ENCODE measurements around the gene CPB2.

Gene CPB2

DNA sequence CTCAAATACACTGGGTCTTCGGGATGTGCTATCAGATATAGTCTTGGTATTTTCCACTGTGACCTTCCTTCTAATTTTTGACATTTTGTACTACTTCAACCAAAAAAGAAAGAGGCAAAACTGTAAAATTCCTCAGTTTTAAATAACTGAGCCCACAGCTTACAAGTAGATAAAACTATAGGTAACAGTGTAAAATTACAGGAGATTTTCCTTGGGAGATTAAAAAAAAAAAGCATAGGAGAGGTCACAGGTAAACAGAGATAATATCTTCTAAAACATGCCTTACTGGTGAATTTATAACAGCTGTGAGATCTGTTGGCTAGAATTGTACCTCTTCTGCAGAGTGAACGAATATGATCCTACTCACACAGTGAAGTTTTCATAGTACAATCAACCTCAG lies 59.4 kb downstream of the CPB2 start:
- no peak for DNase-seq

DNA sequence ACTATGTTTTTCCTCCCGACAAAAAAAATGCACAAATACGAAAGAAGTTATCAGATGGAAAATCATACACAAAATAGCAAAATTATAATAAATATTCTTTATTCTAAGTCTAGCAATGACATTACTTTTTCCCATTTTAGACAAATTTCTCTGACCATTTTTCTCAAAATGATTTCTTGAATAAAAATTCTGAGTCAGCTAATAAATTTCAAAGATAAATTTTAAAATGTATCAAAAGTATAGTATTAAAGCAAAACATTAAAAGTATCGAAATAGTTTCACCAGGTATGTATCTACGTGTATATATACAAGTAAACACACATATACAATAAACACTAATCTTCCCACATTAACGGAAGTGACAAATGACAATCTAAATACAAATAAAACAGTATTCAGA lies 61.2 kb downstream of the CPB2 start:
- DNase-seq = no peak

DNA sequence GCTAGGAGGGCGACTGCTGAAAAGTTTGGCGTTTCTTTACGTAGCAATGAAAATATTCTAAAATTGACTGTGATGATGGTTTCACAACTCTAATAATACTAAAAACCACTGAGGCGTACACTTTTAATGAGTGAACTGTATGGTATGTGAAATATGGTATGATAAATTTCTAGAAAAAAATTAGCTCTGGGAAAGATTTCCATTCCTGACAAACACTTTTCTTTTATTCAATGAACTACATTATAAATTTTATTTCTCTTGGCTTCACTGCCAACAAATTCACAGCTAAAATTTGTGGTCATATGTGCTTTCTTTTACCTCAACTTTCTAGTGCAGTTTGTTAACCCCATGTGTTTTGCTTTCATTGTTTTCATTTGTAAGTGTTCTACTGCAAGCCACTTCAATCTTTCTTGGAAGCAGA lies 63.4 kb downstream of the CPB2 start:
- no peak for DNase-seq

DNA sequence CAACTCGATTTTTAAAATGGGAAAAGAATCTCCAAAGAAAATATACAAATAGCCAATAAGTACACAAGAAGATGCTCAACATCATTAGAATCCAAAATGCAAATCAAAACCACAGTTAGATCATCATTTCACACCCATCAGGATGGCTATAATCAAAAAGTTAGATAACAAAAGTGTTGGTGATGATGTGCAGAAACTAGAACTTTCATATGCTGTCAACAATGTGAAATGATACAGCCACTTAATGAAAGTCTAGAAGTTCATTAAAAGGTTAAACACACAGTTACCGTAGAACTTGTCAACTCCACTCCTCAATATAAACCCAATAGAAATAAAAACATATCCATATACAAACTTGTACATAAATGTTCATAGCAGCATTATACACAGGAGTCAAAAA lies 64.1 kb downstream of the CPB2 start:
- no peak for DNase-seq

DNA sequence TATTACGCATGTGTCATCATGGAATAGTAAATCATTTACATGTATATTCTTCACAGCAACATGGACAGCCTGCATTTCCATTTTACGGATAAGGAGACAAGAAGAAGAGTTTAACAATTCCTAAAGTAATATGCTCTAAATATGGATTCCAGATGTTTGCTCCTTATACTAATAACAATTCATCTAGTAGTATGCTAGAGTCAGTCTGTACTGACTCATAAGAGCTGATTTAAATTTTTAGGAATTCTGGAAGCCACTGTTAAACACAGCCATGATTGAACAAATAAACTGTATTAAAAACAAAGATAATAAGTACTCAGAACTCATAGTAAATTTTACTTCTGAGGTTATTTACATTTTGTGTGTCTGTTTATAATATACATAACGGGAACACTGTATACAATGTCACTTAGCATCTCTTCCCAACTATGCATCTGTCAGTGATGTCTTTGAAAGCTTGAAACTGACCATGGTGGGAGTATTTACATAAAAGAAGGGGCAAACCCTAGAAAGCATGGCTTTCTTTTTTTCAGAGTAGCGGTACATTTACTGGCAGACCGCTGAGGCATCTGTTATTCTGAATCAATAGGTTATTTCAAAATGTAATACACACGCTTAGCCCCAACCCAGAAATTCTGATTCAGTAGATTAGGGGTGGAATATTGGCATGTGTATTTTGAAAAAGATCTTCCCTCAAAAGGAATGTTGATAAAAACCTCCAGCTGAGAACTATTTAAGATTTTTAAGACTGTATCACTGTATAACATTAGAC lies 65.2 kb downstream of the CPB2 start:
- DNase-seq = no peak

DNA sequence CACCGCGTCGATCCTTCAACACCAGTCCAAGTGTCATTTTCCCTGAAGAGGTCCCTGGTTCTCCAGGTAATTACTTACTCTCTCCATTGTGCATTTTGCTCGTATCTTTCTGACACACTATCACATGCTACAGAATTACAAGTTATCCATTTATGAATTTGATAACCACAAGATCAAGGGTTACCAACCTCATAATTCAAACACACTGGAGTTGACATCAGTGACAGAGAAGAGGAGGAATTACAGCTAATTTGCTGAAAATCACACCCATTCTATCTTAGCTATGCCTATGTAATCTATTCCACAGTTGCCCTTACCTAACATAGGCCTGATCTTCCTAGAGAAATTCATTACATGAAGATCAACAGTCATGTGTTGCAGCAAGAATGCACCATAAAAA lies 66.5 kb downstream of the CPB2 start:
- no peak for DNase-seq

DNA sequence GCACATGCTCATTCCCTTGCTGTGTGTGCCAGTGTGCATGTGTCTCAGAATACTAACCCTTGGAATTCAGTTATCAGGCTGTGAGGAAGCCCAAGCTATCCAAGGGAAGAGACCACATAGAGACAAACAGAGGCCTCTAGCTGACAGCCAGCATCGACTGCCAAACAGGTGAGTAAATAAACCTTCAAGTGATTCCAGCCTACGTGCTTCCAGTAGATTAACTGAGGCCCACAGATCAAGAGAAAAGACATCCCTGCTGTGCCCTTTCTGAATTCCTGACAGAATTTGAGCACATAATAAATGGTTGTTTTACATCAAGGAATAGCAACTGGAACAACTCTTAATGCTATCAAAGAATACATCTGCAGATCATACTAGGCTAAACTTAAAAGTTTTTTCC lies 69.8 kb downstream of the CPB2 start:
- no peak for DNase-seq

DNA sequence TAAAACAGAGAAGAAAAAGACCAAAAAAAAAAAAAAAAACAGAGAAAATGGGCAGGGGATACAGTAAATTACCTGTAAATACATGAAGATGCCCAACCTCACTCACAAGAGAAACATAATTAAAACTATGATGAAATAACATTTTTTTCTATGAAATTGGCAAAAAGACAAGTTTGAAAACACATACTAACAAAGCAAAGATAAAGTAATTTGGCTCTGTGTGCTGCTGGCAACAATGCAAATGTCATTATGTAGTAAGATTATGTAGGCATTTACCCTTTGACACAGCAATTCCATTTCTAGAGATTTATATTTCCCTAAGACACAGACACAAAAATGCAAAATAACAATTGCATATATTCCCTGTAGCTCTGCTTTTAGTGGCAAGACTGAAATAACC lies 72.5 kb downstream of the CPB2 start:
- no peak for DNase-seq

DNA sequence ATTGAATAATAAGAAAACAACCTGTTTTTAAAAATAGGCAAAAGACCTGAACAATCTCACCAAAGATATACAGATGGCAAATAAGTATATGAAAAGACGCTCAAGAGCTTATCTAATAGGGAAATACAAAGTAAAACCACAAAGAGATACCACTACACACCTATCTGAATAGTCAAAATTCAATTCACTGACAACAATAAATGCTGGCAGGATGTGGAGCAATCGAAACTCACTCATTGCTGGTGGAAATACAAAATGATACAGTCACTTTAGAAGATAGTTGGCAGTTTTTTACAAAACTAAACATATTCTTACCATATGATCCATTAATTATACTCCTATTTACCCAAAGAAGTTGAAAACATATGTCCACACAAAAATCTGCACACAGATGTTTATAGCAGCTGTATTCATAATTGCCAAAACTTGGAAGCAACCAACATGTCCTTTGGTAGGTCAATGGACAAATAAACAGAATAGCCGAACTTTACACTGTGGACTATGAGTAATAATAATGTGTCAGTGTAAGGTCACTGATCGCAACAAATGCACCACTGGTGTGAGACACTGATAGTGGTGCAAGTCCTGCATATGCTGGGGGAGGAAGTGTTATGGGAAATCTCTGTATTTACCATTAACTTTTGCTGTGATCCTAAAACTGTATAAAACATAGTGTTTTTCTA lies 73.1 kb downstream of the CPB2 start:
- no peak for DNase-seq

DNA sequence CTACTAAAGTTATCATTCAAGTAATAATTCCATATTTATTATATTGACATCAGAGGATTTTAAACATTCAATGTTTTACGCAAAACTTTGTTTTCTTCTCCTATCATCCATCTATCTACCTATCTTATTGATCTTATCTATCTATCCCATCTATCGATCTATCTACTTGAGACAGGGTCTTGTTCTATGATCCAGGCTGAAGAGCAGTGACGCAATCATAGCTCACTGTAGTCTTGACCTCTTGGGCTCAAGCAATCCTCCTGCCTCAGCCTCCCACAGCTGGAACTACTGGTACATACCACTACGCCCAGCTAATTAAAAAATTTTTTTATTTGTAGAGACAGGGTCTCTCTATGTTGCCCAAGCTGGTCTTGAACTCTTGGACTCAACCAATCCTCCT lies 79.7 kb downstream of the CPB2 start:
- no peak for DNase-seq

DNA sequence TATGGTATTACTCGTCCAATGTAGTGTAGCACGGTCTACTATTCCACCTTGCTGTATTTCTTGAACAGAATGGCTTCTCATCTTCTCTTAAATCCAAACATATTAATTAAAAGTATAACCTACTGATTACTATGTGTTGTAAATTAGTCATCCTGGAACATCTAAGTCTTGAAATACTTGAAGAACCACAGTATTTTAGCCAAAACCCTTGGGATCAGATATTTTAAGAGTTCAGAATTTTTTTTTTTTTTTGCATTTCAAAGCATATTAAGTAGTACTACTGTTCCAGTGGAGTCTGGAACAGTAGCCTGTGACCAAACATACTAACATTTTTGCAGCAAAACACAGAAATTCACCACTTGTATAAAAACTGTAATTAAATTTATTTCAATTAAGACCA lies 82.4 kb downstream of the CPB2 start:
- no peak for DNase-seq

DNA sequence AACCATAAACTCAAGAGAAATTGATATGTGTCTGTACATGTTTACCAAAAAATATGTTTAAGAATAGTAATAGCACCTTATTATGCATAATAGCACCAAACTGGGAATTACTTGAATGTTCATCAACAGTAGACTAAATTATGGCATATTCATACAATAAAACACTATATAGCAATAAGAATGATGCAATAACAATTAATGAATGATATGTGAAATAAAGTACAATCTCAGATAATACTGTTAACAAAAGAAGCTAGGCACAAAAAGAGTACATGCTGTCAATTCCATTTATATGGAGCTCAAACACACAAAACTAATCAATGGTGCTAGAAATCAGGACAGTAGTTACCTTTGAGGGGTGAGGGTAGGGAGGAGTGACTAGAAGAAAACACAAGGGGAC lies 88.6 kb downstream of the CPB2 start:
- no peak for DNase-seq

DNA sequence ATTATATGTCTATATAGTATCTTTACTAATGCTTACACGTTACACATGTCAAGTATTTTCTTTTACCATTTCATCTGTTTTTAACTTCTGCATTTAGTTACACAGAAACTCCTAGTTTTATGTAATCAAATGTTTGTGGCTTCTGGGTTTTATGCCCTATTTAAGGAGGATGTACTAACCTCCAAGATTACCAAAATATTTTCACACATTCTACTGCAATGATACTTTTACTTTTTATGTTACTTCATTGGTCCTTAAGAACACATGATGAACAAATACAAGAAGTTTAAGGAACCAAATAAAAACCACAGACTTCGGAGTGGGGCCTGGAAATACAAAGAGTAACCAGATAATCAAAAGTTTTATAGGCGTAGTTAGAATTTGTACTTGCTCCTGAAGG lies 89.5 kb downstream of the CPB2 start:
- no peak for DNase-seq

DNA sequence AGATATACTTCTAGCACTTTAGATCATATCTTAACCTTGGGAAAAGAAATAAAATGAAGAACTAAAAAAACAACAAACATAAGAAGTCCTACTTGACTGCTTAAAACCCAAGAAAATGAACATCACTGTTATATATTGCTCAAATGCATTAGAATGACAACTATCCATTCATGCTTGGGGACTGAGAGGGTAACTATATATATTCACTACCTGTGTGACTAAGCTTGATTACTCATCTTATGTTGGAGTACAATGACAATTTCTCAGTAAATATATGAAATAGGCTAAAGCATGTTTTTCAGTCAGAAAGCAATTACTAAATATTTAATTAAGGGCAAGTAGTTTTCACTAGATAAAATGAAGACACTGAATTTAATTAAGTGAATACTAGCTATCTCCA lies 92.4 kb downstream of the CPB2 start:
- no peak for DNase-seq

DNA sequence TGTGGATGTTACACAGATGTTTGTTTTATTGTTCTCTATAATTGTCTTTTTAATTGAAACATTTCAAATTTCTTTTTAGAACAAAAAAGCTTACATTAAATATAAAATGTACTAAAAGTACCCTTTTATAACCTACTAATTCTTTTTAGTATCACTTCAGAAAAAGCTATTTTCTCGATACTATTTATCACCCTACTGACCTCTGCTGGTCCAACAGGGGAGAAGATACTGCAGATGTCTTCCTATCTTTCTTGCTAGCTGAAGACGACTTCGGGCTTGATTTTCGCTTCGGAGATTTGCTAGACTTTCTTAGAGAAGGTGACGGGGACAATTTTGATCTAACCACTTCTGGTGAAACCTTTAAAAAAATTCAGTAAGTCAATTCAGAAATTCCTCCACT lies 94.7 kb downstream of the CPB2 start:
- DNase-seq = no peak

DNA sequence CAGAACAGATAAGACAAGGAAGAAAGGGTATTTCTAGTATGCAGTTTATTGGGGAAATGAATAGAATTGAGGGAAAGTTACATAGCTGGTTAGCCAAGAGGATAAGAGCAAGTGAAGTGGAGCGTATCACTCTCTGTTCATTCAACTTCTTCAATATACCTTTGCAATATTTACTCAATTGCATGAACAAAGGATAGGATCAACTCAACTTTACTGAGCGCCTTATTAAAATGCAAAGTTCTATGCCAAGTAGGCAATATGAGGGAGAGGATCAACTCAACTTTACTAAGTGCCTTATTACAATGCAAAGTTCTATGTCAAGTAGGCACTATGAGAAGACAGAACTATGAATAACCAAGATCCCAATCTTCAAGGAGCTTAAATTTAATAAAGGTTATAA lies 96.2 kb downstream of the CPB2 start:
- DNase-seq = no peak

DNA sequence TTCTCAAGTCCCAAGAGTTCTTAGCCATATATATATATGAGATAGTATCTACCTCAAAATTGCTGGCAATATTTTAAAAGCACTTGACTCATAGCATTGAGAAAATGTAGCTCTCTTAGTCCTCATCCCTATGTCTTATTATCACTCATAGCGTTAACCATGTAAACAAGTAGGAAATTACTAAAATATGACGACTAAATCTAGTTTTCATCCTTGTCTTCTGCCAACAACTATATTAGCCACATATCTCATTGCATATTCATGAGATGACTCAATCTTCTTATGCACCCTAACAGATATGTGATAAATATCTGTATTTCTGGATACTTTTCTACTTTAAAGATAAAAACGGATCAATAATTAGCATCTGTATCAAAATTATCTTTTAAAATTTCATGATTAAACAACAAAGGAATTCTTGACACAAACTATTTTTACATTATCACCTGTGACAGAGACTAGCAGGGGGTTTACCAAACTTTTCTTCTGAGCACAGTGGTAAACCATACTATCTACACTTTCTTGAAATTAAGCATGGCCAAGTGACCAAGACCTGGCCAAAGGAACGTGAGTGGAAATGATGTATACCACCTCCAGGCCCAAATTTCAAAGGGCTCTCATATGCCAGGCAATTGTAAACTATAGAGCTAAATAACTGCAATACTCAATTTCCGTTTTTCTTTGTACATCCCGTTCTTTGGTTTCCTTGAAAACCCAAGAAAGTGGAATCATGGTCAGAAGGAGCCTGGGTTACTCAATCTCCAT lies 98.0 kb downstream of the CPB2 start:
- no peak for DNase-seq

DNA sequence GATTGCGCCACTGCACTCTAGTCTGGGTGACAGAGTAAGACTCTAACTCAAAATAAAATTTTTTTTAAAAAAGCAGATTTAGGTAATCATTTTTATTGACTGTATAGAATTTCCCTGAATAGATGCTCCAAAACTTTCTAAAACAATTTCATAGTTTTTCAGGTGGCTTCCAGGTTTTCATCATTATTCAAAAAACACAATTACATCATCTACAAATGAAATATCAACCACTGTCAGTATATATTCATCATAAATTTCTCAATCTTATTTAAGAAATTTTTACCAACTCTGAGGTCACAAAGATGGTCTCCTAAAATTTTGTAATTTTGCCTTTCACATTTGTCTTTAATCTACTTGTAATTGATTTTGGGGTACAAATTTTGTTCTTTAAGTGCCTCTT lies 100.3 kb downstream of the CPB2 start:
- DNase-seq = no peak

All from activated effector memory CD4-positive, alpha-beta T cell treated with Interleukin-2 at 50 U/mL for 16 hours (primary cell).